Kidney (tissue), 14 donors: ENCODE data around the gene PANK2. TPM values are rescaled to one million over a fixed set of nuclear protein-coding genes. Genes with fewer than 3 reads are reported as not detected.

Source experiments
- DNase-seq, 5 donors: peaks; one replicate each; pipeline ENCODE4 v3.0.0-alpha.2; 2013 to 2020
- FAIRE-seq: peaks from 2 replicates; lab custom pipeline; 2012; peaks lifted over from hg19 to GRCh38; lab: Jason Lieb, UNC
- H3K27ac ChIP-seq, 2 donors: one replicate each; pipeline ENCODE4 v1.7.0; 2013; ENCODE audit warnings: low read depth in 2 of 2, low read length in 2 of 2, inconsistent platforms in 1 of 2
- H3K27me3 ChIP-seq: one replicate; pipeline ENCODE4 v1.7.1; 2013; ENCODE audit warnings: low read length, inconsistent platforms; ENCODE audit not compliant: control insufficient read depth, insufficient read depth
- H3K36me3 ChIP-seq, 3 donors: one replicate each; pipeline versions ENCODE4 v1.7.0 to v1.7.1; 2013; ENCODE audit warnings: low read length in 3 of 3, control low read depth in 1 of 3, inconsistent platforms in 1 of 3; ENCODE audit not compliant: insufficient read depth in 3 of 3, control insufficient read depth in 2 of 3
- H3K4me1 ChIP-seq, 3 donors: one replicate each; pipeline versions ENCODE4 v1.7.0 to v1.7.1; 2013; ENCODE audit warnings: low read length in 3 of 3, inconsistent platforms in 1 of 3, low read depth in 1 of 3; ENCODE audit not compliant: control insufficient read depth in 2 of 3, insufficient read depth in 2 of 3
- H3K4me3 ChIP-seq, 3 donors: one replicate each; pipeline versions ENCODE4 v1.7.0 to v1.8.1; 2013; ENCODE audit warnings: low read length in 3 of 3, control low read depth in 1 of 3, inconsistent platforms in 1 of 3
- H3K9ac ChIP-seq, 3 donors: one replicate each; pipeline versions ENCODE4 v1.7.0 to v1.7.1; 2013; ENCODE audit warnings: low read length in 3 of 3, control low read depth in 1 of 3, inconsistent platforms in 1 of 3
- H3K9me3 ChIP-seq, 3 donors: one replicate each; pipeline versions ENCODE4 v1.7.0 to v1.7.1; 2013; ENCODE audit warnings: low read length in 3 of 3, control low read depth in 1 of 3, inconsistent platforms in 1 of 3; ENCODE audit not compliant: control insufficient read depth in 2 of 3, insufficient read depth in 1 of 3
- CTCF ChIP-seq: IDR thresholded peaks from 3 replicates; pipeline ENCODE4 v1.5.1; 2012; ENCODE audit warnings: mild to moderate bottlenecking, moderate library complexity, borderline replicate concordance; ENCODE audit not compliant: insufficient read depth; ENCODE audit errors: extremely low read depth
- intact Hi-C: fragments of 100-400 bp; cut with DNase I; formaldehyde crosslinking; loops from one replicate; pipeline ENCODE4 v1.11.1; 2022
- polyA plus RNA-seq: library from polyadenylated mRNA; stranded (reverse); fragments of 350-450 nt; fragmentation: Illumina TruSeq; extraction: RNeasy Lipid Tissue Mini Kit (QIAGEN cat#74804); gene quantifications from one replicate; pipeline ENCODE4 v1.2.3, GENCODE V29; 2014; ENCODE audit warnings: low read depth, low replicate concordance; ENCODE audit not compliant: insufficient read depth
- total RNA-seq: library from RNA; stranded (reverse); fragmentation: NEBNext Ultra II Directional; extraction: Animal tissue kit (Norgen Biotek cat#: 25700); gene quantifications from one replicate; pipeline ENCODE4 v1.2.1, GENCODE V29; 2021
- donor health status: control.
- donor health status: control.
- donor health status: control.
- donor health status: control.
- donor health status: control.
- donor health status: DM: yes; HTN: yes; CAD: no.
- donor health status: Normal renal cell carcinoma (clear cell type).

The PANK2 gene
- total and polyA plus RNA-seq, 2 donors from 2014 or later, result 26.8 to 44.9 TPM

GRCh38 chr20:3847429-3847940 is 41.7 kb upstream of the PANK2 start:
- no peak for TF ChIP-seq CTCF
- no peaks in the 10 kb centered on the region for H3K9me3 ChIP-seq
- FAIRE-seq (no peak), DNase-seq (no peak)
- no peaks in the 10 kb centered on the region for H3K36me3 ChIP-seq
- no peaks in the 10 kb centered on the region for H3K27me3 ChIP-seq
- H3K4me3 ChIP-seq, result peak overlapping the region; percentile 44 to 96 (median 79)
- H3K4me1 ChIP-seq, result peaks cover 0 to 8% (median 0%) of the 10 kb centered on the region in 3 donors
- H3K9ac ChIP-seq, result peak overlapping the region; percentile 20 to 96 (median 94)
- peak overlapping the region; percentile 91 to 95 for H3K27ac ChIP-seq
- intact Hi-C loops, result no loop called here

DNA sequence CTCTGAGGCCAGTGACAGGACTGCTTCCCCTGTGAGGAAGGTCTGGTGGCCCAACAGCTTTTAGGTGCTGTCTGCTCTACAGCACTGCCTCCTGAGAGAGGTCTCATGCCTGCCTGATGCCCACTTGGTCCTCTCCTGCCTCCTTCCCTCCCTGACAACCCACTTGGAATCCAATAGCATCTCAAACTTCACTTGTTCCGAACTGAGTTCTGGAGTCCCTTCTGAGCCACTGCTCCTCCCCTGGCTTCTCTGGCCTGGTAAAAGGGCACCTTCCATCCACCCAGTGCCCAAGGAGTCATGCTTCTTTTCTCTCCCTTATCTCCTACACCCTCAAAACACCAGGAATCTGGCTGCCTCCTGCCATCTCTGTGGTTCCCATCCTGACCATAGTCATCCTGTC is 40.6 kb upstream of the PANK2 start:
- Histone ChIP-seq H3K9me3 (no peaks in the 10 kb centered on the region), H3K4me1 (peaks cover 0 to 8% (median 0%) of the 10 kb centered on the region in 3 donors), H3K27me3 (no peaks in the 10 kb centered on the region), H3K27ac (no peak overlapping the region), H3K9ac (peak overlapping the region in 1 of 3 donors; percentile 46), H3K36me3 (no peaks in the 10 kb centered on the region), H3K4me3 (no peak overlapping the region)
- no peak for TF ChIP-seq CTCF
- intact Hi-C loops, result no loop called here
- DNase-seq, result no peak
- no peak for FAIRE-seq

DNA sequence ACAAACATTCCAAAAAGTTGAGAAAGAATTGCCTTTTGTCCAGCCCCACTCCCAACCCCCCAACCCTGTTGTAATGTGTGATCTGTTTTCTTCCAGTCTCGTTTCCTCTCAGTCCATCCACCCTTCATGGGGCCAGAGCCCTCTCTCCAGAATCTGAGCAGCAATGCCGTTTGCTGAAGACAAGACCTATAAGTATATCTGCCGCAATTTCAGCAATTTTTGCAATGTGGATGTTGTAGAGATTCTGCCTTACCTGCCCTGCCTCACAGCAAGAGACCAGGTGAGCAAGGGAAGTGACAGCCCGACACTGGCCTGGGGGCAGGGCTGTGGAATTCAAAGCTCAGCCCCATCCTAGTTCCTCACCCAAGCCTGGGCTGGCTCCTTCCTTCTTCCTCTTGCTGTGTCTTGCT is 34.7 kb upstream of the PANK2 start:
- H3K27me3 ChIP-seq, result no peaks in the 10 kb centered on the region
- H3K4me3 ChIP-seq, result no peak overlapping the region
- FAIRE-seq (no peak), DNase-seq (no peak)
- no peak overlapping the region for H3K27ac ChIP-seq
- H3K9me3 ChIP-seq, result no peaks in the 10 kb centered on the region
- H3K4me1 ChIP-seq, result no peaks in the 10 kb centered on the region
- no peak for TF ChIP-seq CTCF
- intact Hi-C loops, result no loop called here
- peaks cover 0 to 16% (median 13%) of the 10 kb centered on the region in 3 donors for H3K36me3 ChIP-seq
- no peak overlapping the region for H3K9ac ChIP-seq

- Histone ChIP-seq H3K4me1 (no peaks in the 10 kb centered on the region), H3K9me3 (no peaks in the 10 kb centered on the region), H3K4me3 (no peak overlapping the region), H3K36me3 (peaks cover 0 to 25% (median 24%) of the 10 kb centered on the region in 3 donors), H3K9ac (no peak overlapping the region), H3K27ac (no peak overlapping the region), H3K27me3 (no peaks in the 10 kb centered on the region)
- no peak for TF ChIP-seq CTCF
- no peak for FAIRE-seq
- DNase-seq, result no peak
- intact Hi-C loops, result no loop called here
Measured at GRCh38 chr20:3857405-3857804, 31.8 kb upstream of the PANK2 start.
